Measurements from ENCODE around the gene EDN1.
A peak's percentile ranks its signal among the peaks of the same experiment; 100 is the strongest.

EDN1 gene

DNA sequence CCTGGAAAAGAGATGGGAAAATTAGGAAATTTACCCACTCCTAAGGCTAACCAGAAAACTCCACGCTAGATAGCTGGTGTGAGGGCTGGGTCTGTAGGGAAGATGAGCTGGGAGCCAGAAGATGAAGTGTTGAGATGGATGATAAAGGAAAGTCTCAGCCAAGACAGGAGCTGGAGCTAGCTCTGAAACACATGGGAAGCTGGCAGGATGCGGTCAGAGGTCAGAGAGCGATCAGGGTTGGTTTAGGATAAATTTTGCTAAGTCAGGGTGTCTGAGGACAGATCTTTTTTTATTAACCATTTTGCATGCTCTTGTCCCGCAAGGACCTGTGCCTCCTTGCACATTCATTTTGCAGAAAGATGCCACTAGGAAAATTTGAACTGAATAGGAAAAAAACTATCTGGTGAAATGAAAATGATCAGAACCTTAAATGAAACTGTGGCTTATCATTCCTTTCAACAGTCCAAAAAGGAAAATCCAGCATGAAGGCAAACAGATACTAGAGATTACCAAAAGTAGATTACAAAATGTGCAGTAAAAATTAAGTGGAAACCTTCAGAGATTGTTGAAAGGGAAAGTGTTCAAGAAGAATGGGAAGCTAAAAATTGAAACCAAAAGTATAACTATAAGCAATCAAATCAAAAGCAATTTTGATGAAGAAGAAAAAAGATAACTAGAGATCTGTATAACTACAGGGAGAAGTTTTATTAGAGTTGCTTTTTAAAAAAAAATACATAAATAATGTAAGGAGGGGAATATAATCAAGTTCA lies 10.7 kb upstream of the EDN1 start:
- DNase-seq (ENCODE audit: low spot score in 2 of 2): no peak
- Mint-ChIP-seq H3K9me3 (no peaks in the 10 kb centered on the region), H3K4me1 (peaks cover 3% of the 10 kb centered on the region), H3K27ac (no peak overlapping the region), H3K27me3 (peaks cover 14% of the 10 kb centered on the region), H3K4me3 (no peak overlapping the region), H3K36me3 (peaks cover 1% of the 10 kb centered on the region)
- no peak for ATAC-seq (ENCODE audit: low read depth)

DNA sequence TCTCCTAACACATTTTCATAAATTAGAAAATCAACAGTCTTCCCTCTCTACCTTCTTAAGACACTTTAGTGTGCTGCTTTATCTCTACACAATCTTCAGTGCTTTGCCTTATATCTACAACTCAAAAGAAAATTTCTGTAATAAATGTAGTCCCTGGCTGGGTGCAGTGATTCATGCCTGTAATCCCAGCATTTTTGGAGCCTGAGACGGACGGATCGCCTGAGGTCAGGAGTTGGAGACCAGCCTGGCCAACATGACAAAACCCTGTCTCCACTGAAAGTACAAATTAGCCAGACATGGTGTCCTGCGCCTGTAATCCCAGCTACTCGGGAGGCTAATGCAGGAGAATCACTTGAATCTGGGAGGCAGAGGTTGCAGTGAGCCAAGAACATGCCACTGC lies 9.7 kb upstream of the EDN1 start:
- Mint-ChIP-seq H3K4me1 (peaks cover 3% of the 10 kb centered on the region), H3K4me3 (no peak overlapping the region), H3K9me3 (no peaks in the 10 kb centered on the region), H3K27ac (no peak overlapping the region), H3K27me3 (peaks cover 13% of the 10 kb centered on the region), H3K36me3 (no peaks in the 10 kb centered on the region)
- DNase-seq (ENCODE audit: low spot score in 2 of 2) (no peak), ATAC-seq (ENCODE audit: low read depth) (no peak)

DNA sequence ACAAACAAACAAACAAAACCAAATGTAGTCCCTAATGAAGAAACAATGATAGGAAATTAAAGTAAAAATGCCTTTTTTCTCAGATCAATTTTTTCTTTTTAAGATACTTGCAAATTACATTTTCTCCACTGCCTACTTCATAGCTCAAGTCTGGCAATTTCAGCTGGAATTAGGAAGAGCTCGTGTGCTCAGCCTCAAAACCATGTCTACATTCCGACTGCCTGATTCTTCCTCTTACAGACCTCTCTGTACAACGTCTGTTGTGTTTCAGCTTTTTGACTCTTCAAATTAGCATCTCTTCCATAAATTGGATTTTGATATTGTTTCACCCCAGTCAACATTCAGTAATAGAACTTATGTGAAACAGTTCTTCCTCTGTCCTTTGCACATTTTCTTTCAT lies 9.3 kb upstream of the EDN1 start:
- Mint-ChIP-seq H3K4me1 (peaks cover 3% of the 10 kb centered on the region), H3K9me3 (no peaks in the 10 kb centered on the region), H3K36me3 (no peaks in the 10 kb centered on the region), H3K27me3 (peaks cover 13% of the 10 kb centered on the region), H3K27ac (no peak overlapping the region), H3K4me3 (no peak overlapping the region)
- no peak for ATAC-seq (ENCODE audit: low read depth)
- no peak for DNase-seq (ENCODE audit: low spot score in 2 of 2)

DNA sequence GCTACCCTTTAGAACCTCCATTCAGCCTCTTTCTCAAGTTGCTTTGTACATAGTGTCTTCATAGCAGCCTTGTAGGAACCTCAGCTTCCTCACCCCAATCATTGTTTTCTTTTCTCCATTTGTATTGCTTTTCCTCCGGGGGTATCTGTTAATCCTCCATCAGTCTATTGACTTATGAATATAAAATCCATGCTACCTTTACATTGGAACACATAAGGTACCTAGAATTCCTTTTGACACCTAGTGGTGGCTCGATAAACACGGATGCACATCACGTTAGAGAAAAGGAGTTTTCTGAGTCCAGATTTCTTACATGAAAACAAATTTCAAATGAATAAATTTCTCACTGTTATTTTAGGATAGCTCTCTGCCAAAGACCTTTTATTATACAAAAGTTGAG lies 6.3 kb upstream of the EDN1 start:
- H3K36me3 Mint-ChIP-seq: no peaks in the 10 kb centered on the region
- H3K4me3 Mint-ChIP-seq: no peak overlapping the region
- DNase-seq (ENCODE audit: low spot score in 2 of 2) (no peak), ATAC-seq (ENCODE audit: low read depth) (no peak)
- no peak overlapping the region for H3K27ac Mint-ChIP-seq
- H3K4me1 Mint-ChIP-seq: peaks cover 3% of the 10 kb centered on the region
- no peaks in the 10 kb centered on the region for H3K9me3 Mint-ChIP-seq
- peaks cover 6% of the 10 kb centered on the region for H3K27me3 Mint-ChIP-seq

DNA sequence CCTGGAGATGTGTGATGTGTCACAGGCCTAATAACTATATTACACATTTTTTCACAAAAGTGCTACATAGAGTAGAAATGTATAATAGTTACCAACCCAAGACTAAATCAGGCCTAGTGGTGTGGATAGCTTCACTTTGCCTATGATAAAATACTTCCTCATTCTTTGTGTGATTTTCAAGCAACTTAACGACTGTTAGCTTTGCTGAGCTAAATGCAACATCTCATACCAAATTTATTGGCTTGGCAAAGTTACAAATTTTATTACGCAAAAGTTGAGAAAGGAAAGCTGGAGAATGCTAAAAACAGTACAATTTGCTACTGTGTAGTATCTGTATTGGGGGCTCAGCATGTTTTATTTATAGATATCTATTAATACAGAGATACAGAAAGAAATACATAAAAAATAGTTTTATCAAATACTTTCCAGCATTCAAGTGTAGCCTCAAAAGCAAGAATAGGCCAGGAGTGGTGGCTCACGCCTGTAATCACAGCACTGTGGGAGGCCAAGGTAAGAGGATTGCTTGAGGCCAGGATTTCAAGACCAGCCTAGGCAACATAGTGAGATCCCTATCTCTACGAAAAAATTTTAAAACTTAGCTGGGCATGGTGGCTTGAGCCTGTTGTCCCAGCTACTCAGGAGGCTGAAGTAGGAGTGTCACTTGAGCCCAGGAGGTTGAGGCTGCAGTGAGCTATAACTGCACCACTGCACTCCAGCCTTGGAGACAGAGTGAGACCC lies 3.6 kb upstream of the EDN1 start:
- Mint-ChIP-seq H3K4me1 (peaks cover 13% of the 10 kb centered on the region), H3K4me3 (no peak overlapping the region), H3K36me3 (no peaks in the 10 kb centered on the region), H3K9me3 (no peaks in the 10 kb centered on the region), H3K27ac (no peak overlapping the region), H3K27me3 (peaks cover 6% of the 10 kb centered on the region)
- no peak for DNase-seq (ENCODE audit: low spot score in 2 of 2)
- ATAC-seq (ENCODE audit: low read depth): no peak

DNA sequence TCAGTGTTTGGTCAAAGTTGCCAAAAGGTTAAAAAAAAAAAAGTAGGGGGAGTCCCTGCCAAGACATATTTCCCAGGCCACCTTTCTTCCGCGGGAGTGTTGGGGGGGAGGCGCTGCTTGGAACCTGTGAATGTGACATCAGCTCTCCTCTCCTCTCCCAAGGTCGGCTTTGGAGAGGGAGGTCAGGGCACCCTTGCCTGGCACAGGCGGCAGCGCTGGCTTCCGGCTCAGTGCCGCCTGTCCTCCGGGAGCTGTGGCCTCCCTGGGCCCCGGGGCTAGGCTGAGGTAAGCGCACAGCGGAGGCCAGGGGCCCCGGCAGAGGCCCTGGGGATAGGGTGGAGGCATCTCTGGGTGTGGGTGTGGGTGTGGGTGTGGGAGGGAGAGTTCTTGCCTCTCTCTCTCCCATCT lies 1.9 kb upstream of the EDN1 start:
- Mint-ChIP-seq H3K27ac (no peak overlapping the region), H3K4me3 (no peak overlapping the region), H3K36me3 (no peaks in the 10 kb centered on the region), H3K4me1 (peaks cover 13% of the 10 kb centered on the region), H3K9me3 (no peaks in the 10 kb centered on the region), H3K27me3 (peaks cover 7% of the 10 kb centered on the region)
- DNase-seq (ENCODE audit: low spot score in 2 of 2): no peak
- no peak for ATAC-seq (ENCODE audit: low read depth)

DNA sequence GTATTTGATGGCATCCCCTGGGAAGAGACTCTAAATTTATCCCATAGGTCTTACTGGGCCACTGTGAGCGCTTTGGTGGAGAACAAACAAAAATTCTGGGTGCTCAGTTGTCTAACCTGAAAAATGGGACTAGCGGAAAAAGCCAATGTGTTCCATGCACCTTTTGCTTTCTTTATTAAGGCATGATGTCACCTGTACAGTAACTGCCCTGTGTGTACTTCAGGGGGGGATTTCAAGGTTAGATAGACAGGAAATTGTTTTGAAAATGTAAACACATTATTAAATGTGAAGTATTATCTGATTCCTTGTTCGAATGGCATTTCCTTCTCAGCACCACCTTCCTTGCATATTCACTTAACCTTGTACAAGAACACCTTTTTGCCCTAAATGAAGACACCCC lies 1.2 kb upstream of the EDN1 start:
- Mint-ChIP-seq H3K27me3 (peaks cover 3% of the 10 kb centered on the region), H3K36me3 (no peaks in the 10 kb centered on the region), H3K27ac (no peak overlapping the region), H3K9me3 (no peaks in the 10 kb centered on the region), H3K4me1 (peaks cover 13% of the 10 kb centered on the region), H3K4me3 (no peak overlapping the region)
- DNase-seq (ENCODE audit: low spot score in 2 of 2): no peak
- ATAC-seq (ENCODE audit: low read depth): no peak

DNA sequence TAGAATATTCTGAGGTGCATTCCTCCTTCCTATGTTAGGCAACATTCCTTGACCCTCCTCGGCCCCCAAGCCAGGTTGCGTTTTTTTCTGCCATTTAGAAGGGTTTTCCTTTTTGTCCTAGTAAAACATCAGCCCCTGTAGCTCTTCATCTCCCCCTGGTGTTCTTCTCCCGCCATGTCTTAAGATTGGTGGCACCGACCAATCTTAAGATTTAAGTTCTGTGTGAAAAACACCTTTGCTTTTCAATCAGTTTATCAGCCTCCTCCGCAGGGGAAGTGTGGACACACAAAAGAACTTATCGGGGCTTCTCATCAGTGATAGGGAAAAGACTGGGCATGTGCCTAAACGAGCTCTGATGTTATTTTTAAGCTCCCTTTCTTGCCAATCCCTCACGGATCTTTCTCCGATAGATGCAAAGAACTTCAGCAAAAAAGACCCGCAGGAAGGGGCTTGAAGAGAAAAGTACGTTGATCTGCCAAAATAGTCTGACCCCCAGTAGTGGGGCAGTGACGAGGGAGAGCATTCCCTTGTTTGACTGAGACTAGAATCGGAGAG lies 719 bp upstream of the EDN1 start:
- Mint-ChIP-seq H3K4me3 (peak overlapping the region; percentile 90), H3K36me3 (no peaks in the 10 kb centered on the region), H3K4me1 (peaks cover 13% of the 10 kb centered on the region), H3K9me3 (no peaks in the 10 kb centered on the region), H3K27ac (no peak overlapping the region), H3K27me3 (peaks cover 3% of the 10 kb centered on the region)
- DNase-seq (ENCODE audit: low spot score in 2 of 2) (peak; percentile 33 to 38), ATAC-seq (ENCODE audit: low read depth) (peak; percentile 48)

DNA sequence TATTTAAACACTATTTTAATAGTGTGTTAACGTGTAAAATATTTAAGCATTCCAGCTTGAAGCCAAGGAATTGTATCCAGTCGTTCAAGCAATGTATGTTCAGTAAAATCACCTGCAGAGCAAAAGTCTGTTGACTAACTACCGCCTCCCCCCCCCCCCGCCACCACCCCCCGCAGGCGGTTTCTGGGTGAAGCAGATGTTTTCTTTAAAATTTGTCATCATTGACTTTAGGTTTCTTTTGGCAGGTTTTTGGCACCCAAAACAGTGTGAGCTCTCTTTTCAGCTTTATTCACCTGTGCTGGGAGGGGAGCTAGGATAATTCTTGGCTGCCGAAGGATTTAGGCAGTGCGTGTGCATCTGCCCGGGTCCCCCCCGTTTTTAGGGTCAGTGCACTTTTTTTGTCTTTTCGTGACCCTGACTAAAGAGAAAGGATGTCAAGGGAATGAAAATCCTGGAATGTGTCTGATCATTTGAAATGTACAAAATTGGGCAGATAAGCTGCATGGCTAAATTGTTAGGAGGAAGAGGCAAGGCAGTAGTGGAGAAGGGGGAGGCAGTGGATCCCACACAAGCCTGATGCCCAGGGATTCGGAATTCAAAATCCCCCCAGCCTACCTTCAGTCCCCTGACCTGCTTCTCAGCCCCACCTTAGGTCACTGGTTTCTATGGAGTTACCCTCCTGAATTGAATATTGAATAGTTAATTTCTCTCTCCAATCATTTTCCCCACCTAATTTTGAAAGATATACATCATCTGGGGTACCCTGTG lies 1.1 kb downstream of the EDN1 start:
- H3K27me3 Mint-ChIP-seq: peaks cover 3% of the 10 kb centered on the region
- H3K4me1 Mint-ChIP-seq: peaks cover 13% of the 10 kb centered on the region
- H3K27ac Mint-ChIP-seq: no peak overlapping the region
- H3K36me3 Mint-ChIP-seq: peaks cover 2% of the 10 kb centered on the region
- no peak for ATAC-seq (ENCODE audit: low read depth)
- no peak for DNase-seq (ENCODE audit: low spot score in 2 of 2)
- H3K4me3 Mint-ChIP-seq: no peak overlapping the region
- H3K9me3 Mint-ChIP-seq: no peaks in the 10 kb centered on the region

DNA sequence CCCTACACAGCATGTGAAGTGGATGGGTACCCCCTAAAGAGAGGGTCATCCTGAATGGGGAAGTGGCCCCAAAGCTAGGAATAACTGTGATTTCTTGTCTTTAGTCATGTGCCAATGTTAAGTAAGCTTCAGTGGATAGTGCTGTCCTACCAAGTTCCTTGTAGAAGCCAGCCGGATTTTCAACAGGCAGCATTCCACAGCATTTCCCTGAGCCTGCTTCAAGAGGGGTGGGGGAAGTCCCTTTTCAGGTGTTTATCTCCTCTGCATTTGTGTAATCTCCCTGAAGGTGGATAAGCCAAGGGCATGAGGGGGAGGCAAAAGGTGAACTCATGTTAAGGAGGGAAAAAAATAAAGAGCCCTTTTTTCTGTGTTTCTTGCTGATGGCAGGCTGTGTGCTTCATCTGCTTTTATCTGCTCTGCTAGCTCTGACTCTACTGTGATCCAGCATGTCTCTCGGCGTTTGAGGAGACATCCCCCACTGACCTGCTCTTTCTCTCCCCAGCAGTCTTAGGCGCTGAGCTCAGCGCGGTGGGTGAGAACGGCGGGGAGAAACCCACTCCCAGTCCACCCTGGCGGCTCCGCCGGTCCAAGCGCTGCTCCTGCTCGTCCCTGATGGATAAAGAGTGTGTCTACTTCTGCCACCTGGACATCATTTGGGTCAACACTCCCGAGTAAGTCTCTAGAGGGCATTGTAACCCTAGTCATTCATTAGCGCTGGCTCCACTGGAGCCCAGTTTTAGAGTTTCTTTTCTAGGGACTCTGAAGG lies 1.9 kb downstream of the EDN1 start:
- peaks cover 13% of the 10 kb centered on the region for H3K4me1 Mint-ChIP-seq
- H3K4me3 Mint-ChIP-seq: no peak overlapping the region

DNA sequence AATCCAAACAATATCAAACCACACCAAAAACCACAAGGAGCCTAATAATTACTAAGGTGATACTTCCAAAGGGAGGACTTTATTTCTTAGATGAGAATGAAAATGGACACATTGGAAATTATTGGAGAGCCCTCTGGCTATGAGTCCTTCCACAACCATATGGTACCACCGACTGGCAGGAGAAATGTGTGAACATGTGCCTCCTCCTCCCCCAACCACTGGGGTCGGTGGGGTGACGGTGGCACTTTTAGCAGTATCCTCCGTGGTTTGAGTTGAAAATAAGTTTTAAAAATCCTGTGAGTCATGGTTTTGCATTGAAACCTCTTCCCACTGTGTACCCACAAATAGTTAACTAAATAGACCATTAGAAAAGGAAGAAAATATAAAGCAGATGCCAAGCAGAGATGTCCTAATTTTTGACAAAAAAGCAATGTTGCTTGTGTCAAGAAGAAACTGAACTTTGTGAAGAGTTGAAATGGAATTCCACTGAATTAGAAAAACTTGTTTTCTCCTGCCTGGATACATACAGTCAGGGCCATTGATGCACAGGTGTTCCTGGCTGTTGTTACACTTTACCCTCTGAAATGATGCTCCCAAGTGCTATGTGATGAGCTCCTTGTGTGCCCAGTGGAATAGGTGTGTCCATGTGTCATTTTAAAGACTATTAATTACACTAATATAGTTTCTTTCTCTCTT lies 3.2 kb downstream of the EDN1 start:
- H3K4me3 Mint-ChIP-seq: no peak overlapping the region
- ATAC-seq (ENCODE audit: low read depth): no peak

More for the DNA sequence above, 1.9 kb downstream of the EDN1 start:
- Mint-ChIP-seq H3K27ac (no peak overlapping the region), H3K36me3 (peaks cover 3% of the 10 kb centered on the region), H3K27me3 (peaks cover 3% of the 10 kb centered on the region), H3K9me3 (no peaks in the 10 kb centered on the region)
- DNase-seq (ENCODE audit: low spot score in 2 of 2) (no peak), ATAC-seq (ENCODE audit: low read depth) (no peak)

DNA sequence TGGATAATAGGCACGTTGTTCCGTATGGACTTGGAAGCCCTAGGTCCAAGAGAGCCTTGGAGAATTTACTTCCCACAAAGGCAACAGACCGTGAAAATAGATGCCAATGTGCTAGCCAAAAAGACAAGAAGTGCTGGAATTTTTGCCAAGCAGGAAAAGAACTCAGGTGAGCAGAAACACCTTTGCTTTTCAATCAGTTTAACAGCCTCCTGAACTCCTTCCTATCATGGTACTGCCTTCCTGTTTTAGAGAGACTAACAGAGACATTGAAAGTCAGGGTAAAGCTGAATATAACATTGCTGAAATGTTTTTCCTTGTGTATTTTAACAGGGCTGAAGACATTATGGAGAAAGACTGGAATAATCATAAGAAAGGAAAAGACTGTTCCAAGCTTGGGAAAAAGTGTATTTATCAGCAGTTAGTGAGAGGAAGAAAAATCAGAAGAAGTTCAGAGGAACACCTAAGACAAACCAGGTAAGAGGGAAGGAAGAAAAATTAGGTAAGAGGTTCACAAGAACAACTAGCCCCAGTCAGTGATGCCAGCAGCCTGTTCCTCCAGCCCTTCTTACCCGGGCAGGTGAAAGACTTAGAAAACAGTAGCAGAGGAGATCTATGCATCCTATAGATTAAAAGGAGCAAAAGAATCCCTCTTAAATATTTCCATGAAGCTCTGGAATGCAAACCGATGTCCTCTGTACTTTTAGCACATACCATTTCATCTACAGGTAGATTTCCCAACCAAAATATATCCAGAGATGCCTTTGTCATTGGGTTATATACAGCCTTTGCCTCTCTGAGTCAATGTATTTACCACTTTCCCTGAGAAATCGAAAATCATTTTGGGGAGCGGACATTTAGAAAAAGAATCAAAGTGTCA lies 4.0 kb downstream of the EDN1 start:
- H3K27ac Mint-ChIP-seq: no peak overlapping the region
- DNase-seq (ENCODE audit: low spot score in 2 of 2): no peak
- H3K4me1 Mint-ChIP-seq: peaks cover 12% of the 10 kb centered on the region
- peaks cover 3% of the 10 kb centered on the region for H3K36me3 Mint-ChIP-seq
- no peaks in the 10 kb centered on the region for H3K9me3 Mint-ChIP-seq
- no peak overlapping the region for H3K4me3 Mint-ChIP-seq
- peaks cover 3% of the 10 kb centered on the region for H3K27me3 Mint-ChIP-seq
- no peak for ATAC-seq (ENCODE audit: low read depth)

More for the DNA sequence above, 3.2 kb downstream of the EDN1 start:
- Mint-ChIP-seq H3K4me1 (peaks cover 13% of the 10 kb centered on the region), H3K9me3 (no peaks in the 10 kb centered on the region), H3K36me3 (peaks cover 3% of the 10 kb centered on the region), H3K27me3 (peaks cover 3% of the 10 kb centered on the region), H3K27ac (no peak overlapping the region)
- DNase-seq (ENCODE audit: low spot score in 2 of 2): no peak
